Activated CD8-positive, alpha-beta memory T cell treated with anti-CD3 and anti-CD28 coated beads, Interleukin-2, amount 50 U/mL, for 24 hours (primary cell): ENCODE measurements around the gene PRAF2.

Experiments
- DNase-seq: peaks from one replicate; pipeline ENCODE4 v3.0.0-alpha.2; 2020; ENCODE audit errors: extremely low read depth

The PRAF2 gene, protein sequence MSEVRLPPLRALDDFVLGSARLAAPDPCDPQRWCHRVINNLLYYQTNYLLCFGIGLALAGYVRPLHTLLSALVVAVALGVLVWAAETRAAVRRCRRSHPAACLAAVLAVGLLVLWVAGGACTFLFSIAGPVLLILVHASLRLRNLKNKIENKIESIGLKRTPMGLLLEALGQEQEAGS

DNA sequence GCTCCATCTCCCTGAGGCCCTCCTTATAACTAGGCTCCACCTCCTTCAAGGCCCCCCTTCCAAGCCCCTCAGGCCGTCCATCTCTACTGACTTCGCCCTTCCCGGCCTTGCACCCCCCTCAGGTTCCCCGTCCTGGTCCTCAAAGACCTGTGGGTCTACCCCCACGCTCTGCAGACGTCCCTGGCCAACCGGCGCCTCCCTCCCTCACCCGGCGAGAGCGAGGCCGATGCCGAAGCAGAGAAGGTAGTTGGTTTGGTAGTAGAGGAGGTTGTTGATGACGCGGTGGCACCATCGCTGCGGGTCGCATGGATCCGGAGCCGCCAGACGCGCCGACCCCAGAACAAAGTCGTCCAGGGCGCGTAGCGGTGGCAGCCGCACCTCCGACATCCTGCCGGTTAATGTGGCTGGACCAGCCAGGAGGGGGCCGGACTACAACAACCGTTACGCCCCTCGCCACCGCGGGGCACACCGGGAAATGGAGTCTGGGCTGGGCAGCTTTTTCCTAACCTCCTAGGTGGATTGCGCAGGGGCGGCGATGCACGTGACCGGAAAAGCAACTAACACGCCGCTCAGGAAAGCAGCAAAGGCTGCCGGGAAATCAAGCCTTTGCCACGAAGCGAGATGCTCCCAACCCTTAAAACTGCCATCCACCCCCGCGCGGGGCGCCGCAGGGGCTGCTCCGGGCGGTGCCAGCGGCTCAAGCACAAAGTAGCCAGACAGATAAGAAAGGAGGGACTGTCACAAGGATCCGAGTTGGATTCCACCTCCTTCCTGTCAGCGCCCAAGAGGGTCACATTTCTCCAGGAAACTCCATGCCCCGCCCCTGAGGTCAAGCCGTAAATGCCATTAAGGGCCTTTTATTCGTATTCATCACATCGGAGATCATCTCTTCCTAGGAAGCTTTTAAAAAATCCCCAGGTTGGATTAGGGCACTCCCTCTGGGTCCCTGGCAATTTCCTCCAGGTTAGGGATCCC is at the start of gene PRAF2:
Gene PRAF2, minus strand, starts transcription at position 402 of the 975 bp plus-strand sequence. Its CDS starts 15 bp downstream, at position 387.
- peak; percentile 69 for DNase-seq

DNA sequence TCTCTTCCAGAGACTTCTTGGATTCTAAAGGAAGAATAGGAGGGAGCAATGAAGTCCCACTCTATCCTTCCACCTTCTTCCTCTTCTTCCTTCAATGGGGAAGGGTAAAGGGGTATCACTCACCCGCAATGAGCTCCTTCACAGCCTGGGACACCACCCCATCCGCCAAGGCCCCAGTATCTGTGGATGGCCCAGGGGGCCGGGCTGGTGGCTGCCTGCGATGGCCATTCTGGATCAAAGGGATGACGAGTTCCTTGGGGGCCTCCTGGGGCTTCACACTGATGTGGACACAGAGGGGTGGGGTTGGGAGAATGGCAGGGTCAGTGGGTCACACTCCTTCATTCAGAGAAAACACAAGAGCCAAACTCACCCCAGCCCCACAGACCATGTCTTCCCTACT is 48.7 kb upstream of the PRAF2 start:
- no peak for DNase-seq

DNA sequence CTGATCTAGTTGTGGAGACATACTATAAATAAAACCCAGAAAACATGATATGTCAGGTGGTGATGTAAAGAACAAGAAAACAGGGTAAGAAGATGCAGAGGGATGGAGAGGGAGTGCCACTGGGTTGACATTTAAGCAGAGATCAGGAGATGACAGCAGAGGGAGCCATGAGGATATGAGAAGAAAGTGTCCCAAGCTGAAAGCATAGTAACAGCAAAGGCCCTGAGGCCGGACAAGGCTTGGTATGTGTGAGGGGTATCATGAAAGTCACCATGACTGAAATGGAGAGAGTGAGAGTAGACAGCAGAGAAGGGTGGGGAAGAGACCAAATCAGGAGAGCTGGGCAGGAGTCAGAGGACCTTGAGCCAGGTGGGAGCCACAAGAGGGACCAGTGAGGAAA is 46.3 kb upstream of the PRAF2 start:
- DNase-seq, result no peak

DNA sequence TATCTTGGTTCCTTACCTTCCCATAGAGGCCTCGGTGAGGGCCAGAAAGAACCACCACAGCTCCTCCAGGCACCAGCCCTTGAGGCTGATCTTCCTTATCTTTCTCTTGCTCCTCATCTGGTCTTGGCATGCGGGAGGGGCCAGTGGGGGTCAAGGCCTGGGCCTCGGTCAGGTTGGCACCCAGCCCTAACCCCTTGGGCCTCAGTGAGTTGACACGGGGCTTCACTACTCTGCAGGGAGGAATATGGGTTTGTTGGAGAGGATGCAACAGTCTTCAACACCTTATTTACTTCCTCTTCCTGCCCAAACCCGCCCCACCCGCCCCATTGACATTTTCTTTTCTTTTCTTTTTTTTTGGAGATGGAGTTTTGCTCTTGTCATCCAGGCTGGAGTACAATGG is 43.8 kb upstream of the PRAF2 start:
- no peak for DNase-seq

DNA sequence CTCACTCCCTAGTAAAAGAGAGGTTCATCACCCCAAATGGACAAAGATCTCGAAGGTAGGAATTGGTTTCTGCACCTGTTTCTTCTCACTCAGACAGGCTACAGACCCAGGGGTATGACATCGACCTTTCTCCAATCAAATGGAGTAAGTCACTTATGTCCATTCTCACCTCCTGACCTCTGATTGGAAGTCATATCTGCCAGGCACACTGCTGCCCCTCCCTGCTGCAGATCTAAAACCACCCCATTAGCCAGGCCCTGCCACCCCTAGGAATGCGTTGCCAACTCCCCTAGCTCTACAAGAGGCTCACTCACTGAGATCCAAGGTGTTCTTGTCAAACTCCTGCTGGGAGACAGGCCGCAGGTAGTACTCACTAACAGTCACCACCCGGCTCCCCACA is 42.9 kb upstream of the PRAF2 start:
- no peak for DNase-seq

DNA sequence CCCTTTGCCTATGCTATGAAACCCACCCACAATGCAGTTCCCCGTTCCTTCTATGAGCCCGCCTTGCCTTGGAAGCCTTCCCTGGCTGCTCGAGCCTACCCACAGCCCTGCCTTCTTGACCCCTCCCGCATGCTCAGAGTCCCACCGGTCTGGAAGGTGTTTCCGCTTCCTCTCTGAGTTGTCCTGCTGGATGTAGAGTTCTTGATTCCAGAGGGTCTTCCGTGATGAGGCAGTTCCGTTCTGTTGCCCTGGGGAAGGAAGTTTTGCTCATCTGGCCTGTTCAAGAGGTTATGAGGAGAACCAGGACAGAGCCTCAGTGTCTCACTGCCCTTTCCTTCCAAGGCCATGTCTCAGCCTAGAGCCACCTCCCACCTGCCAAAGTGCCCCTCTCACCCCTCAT is 42.3 kb upstream of the PRAF2 start:
- no peak for DNase-seq

DNA sequence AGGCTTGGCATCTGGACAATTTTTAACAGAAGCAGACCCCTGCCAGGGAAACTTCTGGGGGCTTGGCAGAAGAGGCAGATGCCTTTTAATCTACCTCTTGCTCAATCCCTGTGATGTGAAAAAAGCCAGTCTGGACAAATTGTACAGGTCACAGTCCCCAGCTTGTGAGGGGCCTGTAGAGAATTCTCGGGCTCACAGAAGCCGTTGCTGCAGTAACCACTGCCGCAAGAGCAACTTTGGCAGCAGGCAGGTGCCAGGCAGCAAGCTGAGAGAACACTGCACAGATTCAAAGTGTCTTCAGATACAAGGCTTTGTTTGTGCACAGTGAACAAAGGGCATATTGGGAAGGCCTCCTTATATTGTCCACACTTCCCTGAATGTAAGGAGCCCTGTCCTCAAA is 38.0 kb upstream of the PRAF2 start:
- no peak for DNase-seq

DNA sequence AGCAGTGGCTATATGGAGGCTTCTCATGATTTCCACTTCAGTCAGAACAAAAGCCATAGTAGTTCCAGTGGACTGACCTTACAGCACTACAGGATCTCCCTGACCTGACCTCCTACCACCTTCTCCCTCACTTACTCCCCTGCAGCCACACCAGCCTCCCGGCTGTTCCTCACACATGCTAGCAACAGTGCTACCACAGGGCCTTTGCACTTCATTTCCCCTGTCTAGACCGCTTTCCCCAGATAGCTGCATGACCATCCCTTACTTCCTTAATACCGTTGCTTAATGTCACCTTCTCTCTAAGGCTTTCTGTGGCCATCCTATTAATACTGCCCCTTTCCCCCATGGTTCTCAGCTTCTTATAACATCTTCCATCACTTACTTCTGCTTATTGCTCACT is 36.6 kb upstream of the PRAF2 start:
- DNase-seq, result no peak

DNA sequence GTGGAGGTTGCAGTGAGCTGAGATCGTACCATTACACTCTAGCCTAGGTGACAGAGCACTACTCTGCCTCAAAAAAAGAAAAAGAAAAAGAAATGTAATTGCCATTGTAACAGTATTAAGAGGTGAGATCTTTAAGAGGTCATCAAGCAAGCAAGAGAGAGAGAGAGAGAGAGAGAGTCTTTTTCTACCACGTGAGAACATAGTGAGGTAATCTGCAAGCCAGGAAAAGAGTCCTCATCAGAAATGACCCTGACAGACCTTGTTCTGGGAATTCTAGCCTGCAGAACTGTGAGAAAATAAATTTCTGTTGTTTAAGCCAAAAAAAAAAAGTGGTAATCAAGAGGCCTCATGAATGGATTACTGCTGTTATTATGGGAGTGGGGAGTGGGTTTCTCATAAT is 34.8 kb upstream of the PRAF2 start:
- DNase-seq, result no peak

DNA sequence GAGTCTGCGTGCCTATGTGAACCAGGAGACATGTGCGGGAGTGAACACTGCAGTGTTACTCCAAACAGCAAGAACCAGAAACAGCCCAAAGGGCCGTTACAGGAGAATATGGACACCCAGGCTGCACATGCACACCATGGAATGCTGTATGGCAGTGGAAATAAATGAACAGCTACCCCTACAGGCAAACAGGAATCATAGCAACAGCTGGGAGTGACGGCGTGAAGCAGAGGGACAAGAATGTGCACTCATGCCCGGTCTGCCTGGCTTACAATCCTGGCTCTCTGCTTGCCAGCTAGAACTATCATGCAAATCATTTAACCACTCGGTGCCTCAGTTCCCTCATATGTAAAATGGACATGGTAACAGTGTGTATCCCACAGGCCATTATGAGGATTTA is 33.1 kb upstream of the PRAF2 start:
- DNase-seq, result no peak

DNA sequence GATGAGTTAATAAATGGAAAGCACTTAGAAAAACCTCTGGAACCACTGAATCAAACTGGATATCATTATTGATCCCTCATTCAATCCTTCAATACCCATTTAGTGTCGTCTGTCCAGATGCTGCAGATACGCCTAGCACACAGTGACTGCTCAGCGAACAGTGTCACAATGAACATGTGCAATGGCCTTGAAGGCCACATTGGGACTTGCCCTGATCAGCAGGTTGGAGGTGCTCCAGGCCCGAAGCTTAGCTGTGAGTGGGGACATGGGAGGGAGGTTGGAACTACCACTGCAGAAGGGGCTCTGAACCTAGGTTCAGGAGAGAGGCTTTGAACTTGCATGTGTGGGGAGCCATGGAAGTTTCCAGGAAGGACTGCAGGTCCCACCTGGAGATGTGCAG is 32.5 kb upstream of the PRAF2 start:
- DNase-seq, result no peak

DNA sequence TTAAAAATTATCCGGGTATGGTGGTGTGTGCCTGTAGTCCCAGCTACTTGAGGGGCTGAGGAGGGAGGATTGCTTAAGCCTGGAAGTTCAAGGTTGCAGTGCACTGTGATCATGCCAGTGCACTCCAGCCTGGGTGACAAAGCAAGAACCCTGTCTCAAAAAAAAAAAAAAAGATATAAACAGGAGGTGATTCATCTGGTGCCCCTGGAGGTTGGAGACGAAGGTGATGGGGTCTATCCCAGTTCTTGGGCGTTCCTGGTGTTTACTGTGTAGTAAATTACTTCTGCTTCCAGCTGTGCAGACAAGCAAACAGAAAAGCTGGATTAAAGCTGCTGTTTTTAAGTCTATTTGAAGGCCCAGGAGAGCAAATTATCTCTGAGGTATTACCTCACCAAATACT is 29.8 kb upstream of the PRAF2 start:
- no peak for DNase-seq

DNA sequence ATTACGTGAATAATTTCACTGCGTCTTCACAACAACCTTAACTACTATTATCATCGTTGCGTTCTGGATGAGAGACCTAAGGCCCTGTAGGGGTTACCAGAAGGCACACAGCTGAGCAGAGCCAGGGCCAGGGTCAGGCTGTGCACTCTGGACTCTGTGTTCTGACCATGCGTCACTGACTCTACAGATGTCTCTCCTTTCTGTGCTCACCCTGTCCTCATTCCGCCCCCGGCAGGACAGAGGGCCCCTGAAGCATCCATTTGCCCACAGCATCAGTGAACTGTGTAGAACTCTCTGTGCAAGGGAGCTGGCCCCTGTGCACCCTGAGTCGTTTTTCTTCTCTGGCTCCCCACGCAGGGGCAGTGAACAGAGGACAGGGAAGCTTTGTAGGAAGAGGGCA is 28.4 kb upstream of the PRAF2 start:
- DNase-seq, result no peak

DNA sequence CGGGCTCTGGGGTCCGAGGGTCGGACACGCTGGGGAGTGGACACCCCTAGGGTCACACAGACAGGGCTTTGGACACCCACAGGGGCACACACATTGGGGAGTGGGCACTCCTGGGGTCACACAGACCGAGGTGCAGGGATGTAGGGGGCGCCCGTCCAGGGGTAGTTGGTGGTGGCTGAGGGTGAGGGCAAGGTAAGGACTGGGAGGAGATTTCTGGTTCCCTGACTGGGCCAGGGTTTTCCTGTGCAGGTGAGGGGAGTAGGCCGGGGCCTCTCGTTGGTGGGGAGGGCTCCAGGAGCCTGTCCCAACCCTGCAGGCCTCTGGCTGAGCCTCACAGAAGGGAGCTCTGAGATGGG is 27.8 kb upstream of the PRAF2 start:
- DNase-seq, result no peak

DNA sequence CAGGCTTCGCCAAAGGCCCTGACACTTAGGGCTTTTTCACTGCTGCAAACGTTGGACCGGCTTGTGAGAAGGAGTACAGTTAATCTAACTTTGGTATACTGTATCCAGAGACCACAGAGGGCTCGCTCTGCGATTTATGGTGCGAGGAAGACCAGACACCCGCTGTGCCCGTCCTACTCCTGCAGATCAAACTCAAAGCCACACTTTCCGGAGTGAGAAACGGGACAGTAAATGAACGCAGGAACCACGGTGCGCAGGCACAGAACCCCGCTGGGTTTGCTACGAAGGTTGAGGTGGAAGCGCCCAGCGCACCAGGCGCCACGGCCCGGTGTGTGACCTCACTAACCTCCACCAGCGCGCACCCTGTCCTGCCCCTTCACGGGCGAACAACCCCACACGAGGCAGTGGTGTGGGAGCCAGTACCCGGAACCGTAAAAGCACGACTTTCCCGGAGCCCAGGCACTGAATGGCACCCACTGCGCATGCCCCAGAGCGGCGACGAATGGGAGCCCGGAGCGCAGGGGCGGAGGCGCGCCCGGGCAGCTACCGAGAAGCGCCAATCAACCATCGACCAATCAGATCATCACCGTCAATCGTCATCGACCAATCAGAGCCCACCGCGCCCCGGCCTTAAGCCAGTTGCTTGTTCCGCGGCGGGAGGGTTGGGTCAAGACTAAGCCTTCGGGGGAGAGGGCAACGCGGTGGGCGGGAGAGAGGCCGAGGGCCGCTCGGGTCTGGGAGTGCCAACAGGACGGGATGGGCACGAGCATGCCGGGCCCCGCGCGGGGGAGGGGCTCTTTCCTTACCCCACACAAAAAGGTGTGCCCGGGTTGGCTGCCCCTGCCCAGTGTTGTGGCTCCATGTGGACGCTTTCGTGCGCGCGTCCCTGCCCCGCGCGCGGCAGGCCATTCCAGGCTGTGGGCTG is 27.2 kb upstream of the PRAF2 start:
- peak; percentile 65 for DNase-seq

DNA sequence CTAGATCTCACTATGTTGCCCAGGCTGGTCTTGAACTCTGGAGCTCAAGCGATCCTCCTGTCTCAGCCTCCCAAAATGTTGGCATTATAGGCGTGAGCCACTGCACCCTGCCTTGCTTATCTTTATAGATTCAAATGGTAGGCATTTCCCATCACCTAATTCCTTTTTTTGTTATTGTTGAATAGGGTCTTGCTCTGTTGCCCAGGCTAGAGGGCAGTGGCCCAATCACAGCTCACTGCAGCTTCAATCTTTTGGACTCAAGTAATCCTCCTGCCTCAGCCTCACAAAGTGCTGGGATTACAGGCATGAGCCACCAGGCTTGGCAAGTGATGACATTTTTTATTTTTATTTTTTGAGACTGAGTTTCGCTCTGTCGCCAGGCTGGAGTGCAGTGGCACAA is 22.6 kb upstream of the PRAF2 start:
- DNase-seq, result no peak

DNA sequence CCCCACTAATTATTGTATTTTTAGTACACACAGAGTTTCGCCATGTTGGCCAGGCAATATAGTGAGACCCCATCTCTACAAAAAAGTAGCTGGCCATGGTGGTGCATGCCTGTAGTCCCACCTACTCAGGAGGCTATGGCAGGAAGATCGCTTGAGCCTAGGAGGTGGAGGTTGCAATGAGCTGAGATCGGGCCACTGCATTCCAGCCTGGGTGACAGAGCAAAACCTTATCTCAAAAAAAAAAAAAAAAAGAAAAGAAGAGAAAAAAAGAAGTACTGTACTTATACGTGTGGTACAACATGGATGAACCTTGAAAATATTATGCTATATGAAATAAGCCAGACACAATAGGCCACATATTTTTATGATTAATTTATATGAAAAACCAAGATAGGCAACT is 15.8 kb upstream of the PRAF2 start:
- DNase-seq, result no peak

DNA sequence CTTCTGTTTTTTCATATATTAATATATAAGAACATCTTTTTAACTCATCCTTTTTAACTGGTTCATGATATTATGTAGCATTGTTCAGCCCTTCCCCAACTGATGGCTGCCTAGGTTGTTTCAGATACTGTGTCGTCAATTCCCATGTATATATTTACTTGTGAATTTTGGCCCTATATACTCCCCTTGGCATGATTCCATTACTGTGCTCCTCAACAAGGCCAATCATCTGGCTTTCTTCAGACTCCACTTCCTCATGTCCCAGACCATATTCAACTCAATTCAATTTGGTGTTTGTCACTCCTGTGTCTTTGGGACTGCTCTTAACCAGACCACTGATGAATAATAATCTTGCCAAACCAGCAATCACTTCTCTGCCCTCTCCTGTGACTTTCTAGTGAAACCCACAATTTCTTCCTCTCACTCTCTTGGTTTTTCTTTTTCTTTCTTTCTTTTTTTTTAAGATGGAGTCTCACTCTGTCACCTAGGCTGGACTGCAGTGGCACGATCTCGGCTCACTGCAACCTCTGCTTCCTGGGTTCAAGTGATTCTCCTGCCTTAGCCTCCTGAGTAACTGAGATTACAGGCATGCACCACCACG is 8.6 kb upstream of the PRAF2 start:
- DNase-seq, result no peak

DNA sequence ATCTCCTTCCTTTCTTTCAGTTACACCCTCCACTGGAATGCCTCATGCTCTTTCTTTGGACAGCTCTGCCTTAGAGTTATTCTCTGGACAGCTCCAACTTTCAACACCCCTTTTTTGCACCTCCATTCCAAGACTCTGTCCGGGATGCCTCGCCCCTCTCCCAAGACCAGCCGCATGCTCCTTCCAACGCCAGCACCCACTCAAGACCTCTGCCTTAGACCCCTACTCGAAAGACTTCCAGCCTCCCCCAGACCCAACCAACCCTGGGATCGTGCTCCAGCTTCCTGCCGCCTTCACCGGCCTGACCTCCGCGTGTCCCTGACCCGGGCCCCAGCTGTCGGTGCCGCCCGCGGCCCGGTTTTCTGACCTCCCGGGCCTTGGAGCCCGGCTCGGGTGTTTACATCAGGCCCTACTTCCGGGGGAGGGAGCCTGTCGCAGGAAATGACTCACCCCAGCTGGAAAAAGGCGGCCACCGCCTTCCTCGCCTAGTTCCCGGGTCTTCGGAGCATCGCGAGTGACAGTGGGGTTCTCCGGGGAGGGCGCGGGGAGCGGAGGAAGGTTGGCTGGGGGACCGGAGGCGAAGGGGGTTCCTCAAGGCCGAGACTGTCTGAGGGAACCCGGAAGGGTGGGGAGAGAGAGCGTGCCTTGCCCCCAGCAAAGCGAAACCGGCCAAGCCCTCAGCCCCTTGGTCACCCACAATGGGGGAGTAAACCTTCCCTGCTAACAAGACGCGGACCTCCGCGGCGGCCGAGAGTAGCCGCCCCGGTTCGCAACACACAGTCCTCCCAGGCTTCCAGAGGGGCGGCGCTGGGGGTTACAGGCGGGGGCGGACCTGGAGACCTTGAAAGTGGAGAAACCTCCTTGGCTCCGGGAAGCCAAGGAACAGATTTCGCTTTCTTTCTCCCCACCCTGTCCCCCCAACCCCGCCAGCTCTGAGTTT is 6.0 kb upstream of the PRAF2 start, which contains the start of gene WDR45:
Gene WDR45, minus strand, starts transcription at position 399 of the 940 bp plus-strand sequence. CDS start 1,792 bp downstream, outside the sequence.
- peak; percentile 32 for DNase-seq

DNA sequence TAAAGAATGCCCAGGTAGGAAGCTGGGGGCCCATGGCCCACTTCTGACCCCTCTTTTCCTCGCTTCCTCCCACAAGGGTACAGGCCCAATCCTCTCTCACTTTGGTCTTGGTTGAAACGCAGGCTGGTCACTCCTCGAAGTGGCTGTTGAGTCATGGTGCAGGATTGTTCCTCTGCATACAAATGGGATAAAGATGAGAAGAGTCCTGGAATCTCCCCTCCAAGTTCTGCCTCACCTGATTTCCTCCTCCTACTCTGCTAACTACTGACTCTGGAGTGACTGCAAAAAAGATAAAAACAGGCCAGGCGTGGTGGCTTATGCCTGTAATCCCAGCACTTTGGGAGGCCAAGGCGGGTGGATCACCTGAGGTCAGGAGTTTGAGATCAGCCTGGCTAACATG is 4.1 kb upstream of the PRAF2 start:
- DNase-seq, result no peak

DNA sequence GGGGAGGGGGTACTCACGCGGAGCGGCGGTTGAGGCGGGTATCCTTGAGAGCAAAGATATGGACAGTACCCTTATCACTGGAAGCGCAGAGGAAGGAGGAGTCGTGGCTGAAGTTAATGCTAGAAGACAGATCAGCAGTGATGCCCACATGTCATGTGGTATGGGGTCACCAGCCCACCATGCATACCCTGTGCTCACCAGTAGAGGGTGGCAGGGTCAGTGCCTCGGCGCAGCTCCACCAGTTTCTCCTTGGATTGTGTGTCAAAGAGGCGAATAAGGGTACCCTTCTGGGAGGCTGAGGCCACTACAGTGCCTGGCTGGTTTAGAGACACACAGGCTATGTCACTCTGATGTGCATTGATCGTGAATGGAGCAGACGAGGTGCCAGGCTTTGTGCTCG is 1.5 kb upstream of the PRAF2 start:
- DNase-seq, result no peak
